ENCODE measurements around the gene SH2B3. TPM values are rescaled to one million over a fixed set of nuclear protein-coding genes. Genes with fewer than 3 reads are reported as not detected.
A peak's percentile ranks its signal among the peaks of the same experiment; 100 is the strongest.
"Not testable (repeated sequence)": the region's sequence is repeated elsewhere in the genome, so short reads cannot be mapped to it uniquely, and the experiment has no call there.

Gene SH2B3
- total RNA-seq, 1 experiment from 2014 or later: 40.3 TPM

GRCh38 chr12:111369496-111370220 lies 36.1 kb upstream of the SH2B3 start:
- Histone ChIP-seq H2BK20ac (ENCODE audit: low read depth, low read length, poor library complexity, severe bottlenecking) (no peak overlapping the region), H2BK5ac (ENCODE audit: insufficient read length, low read length) (no peak overlapping the region), H2AK5ac (ENCODE audit: insufficient read length, low read length) (no peak overlapping the region), H3K23me2 (ENCODE audit: insufficient read length, low read depth, low read length, poor library complexity, severe bottlenecking) (peaks cover 13% of the 10 kb centered on the region), H3K27ac (ENCODE audit: insufficient read length, low read depth, low read length) (no peak overlapping the region), H3K18ac (ENCODE audit: insufficient read length, low read depth, low read length) (no peak overlapping the region), H3K23ac (ENCODE audit: insufficient read length, low read depth, low read length) (no peak overlapping the region), H4K20me1 (ENCODE audit: control insufficient read depth, insufficient read depth, insufficient read length) (no peaks in the 10 kb centered on the region), H3K9ac (ENCODE audit: extremely low read depth, insufficient read length, low read length) (no peak overlapping the region), H3K27me3 (ENCODE audit: insufficient read depth, low read length) (no peaks in the 10 kb centered on the region), H2BK12ac (ENCODE audit: insufficient read length, low read depth, low read length) (no peak overlapping the region), H3K4me1 (ENCODE audit: insufficient read depth, low read length) (no peaks in the 10 kb centered on the region), H4K5ac (ENCODE audit: insufficient read length, low read depth, low read length) (no peak overlapping the region), H3K4me2 (ENCODE audit: insufficient read depth, insufficient read length, low read length) (peak overlapping the region; percentile 78), H3K14ac (ENCODE audit: insufficient read depth, low read length) (no peak overlapping the region), H4K8ac (replicated peaks; ENCODE audit: insufficient read length, low read depth, low read length) (no peak overlapping the region), H3T11ph (ENCODE audit: low read length) (no peak overlapping the region), H3K56ac (ENCODE audit: insufficient read length, low read depth, low read length) (no peak overlapping the region), H4K91ac (ENCODE audit: insufficient read length, low read depth, low read length) (no peak overlapping the region), H3K79me2 (ENCODE audit: insufficient read depth, low read length) (no peaks in the 10 kb centered on the region), H3K4ac (ENCODE audit: low read depth, low read length) (no peak overlapping the region), H3K79me1 (ENCODE audit: insufficient read depth, low read depth, low read length, poor library complexity, severe bottlenecking) (no peaks in the 10 kb centered on the region), H3K9me3 (ENCODE audit: control insufficient read depth, low read depth, low read length) (no peaks in the 10 kb centered on the region), H2BK120ac (ENCODE audit: low read depth, low read length, poor library complexity, severe bottlenecking) (no peak overlapping the region), H2AFZ (ENCODE audit: low read length) (no peak overlapping the region), H2BK15ac (ENCODE audit: low read depth, low read length) (no peak overlapping the region)
- TF ChIP-seq CTCF (conservative IDR thresholded peaks at IDR 0.05): no peak
- H3K9me3 Mint-ChIP-seq: peaks cover 0 to 6% of the 10 kb centered on the region in 2 experiments; a peak in 3 of 5 replicates
- no CpG with 5 or more reads among the region's 13 CpGs for WGBS (ENCODE audit: extremely low coverage, insufficient read length, low lambda C conversion rate)
- peaks cover 10 to 14% of the 10 kb centered on the region in 2 experiments for H3K4me1 Mint-ChIP-seq
- peaks cover 3 to 13% (median 6%) of the 10 kb centered on the region in 3 experiments for H3K36me3 Mint-ChIP-seq (ENCODE audit: insufficient read depth in 1 of 3, low read depth in 3 of 3)
- peaks cover 20% of the 10 kb centered on the region for H3K27me3 Mint-ChIP-seq (ENCODE audit: low read depth)
- no peak for DNase-seq
- H3K27ac Mint-ChIP-seq: no peak overlapping the region
- peak overlapping the region; percentile 73 to 86 for H3K4me3 Mint-ChIP-seq

GRCh38 chr12:111373231-111373630 lies 32.5 kb upstream of the SH2B3 start:
- not testable (repeated sequence) for H3K9me3 ChIP-seq (ENCODE audit: control insufficient read depth, low read depth, low read length); H3K18ac ChIP-seq (ENCODE audit: insufficient read length, low read depth, low read length); H3K4me2 ChIP-seq (ENCODE audit: insufficient read depth, insufficient read length, low read length); H2BK5ac ChIP-seq (ENCODE audit: insufficient read length, low read length); H2BK20ac ChIP-seq (ENCODE audit: low read depth, low read length, poor library complexity, severe bottlenecking); H3K4me1 Mint-ChIP-seq; H2BK12ac ChIP-seq (ENCODE audit: insufficient read length, low read depth, low read length); H3K27me3 ChIP-seq (ENCODE audit: insufficient read depth, low read length); DNase-seq; H3K79me2 ChIP-seq (ENCODE audit: insufficient read depth, low read length); H3K4me1 ChIP-seq (ENCODE audit: insufficient read depth, low read length); H4K20me1 ChIP-seq (ENCODE audit: control insufficient read depth, insufficient read depth, insufficient read length); H3K4me3 Mint-ChIP-seq; H3K36me3 Mint-ChIP-seq (ENCODE audit: insufficient read depth in 1 of 3, low read depth in 3 of 3); H4K91ac ChIP-seq (ENCODE audit: insufficient read length, low read depth, low read length); H2BK120ac ChIP-seq (ENCODE audit: low read depth, low read length, poor library complexity, severe bottlenecking); H3K23ac ChIP-seq (ENCODE audit: insufficient read length, low read depth, low read length); H3K14ac ChIP-seq (ENCODE audit: insufficient read depth, low read length); H3K4ac ChIP-seq (ENCODE audit: low read depth, low read length); H3T11ph ChIP-seq (ENCODE audit: low read length); H3K9me3 Mint-ChIP-seq; H4K8ac ChIP-seq (replicated peaks; ENCODE audit: insufficient read length, low read depth, low read length); H2BK15ac ChIP-seq (ENCODE audit: low read depth, low read length); H3K27ac ChIP-seq (ENCODE audit: insufficient read length, low read depth, low read length); H3K27ac Mint-ChIP-seq; H3K56ac ChIP-seq (ENCODE audit: insufficient read length, low read depth, low read length); H2AK5ac ChIP-seq (ENCODE audit: insufficient read length, low read length); H3K79me1 ChIP-seq (ENCODE audit: insufficient read depth, low read depth, low read length, poor library complexity, severe bottlenecking); H2AFZ ChIP-seq (ENCODE audit: low read length); H3K9ac ChIP-seq (ENCODE audit: extremely low read depth, insufficient read length, low read length); H4K5ac ChIP-seq (ENCODE audit: insufficient read length, low read depth, low read length)
- no CpG with 5 or more reads among the region's 1 CpG for WGBS (ENCODE audit: extremely low coverage, insufficient read length, low lambda C conversion rate)
- H3K23me2 ChIP-seq (ENCODE audit: insufficient read length, low read depth, low read length, poor library complexity, severe bottlenecking): peaks cover 13% of the 10 kb centered on the region
- peaks cover 14% of the 10 kb centered on the region for H3K27me3 Mint-ChIP-seq (ENCODE audit: low read depth)

Data from H9 (cell line).